Measurements from ENCODE around the gene PROSER2.

The PROSER2 gene

DNA sequence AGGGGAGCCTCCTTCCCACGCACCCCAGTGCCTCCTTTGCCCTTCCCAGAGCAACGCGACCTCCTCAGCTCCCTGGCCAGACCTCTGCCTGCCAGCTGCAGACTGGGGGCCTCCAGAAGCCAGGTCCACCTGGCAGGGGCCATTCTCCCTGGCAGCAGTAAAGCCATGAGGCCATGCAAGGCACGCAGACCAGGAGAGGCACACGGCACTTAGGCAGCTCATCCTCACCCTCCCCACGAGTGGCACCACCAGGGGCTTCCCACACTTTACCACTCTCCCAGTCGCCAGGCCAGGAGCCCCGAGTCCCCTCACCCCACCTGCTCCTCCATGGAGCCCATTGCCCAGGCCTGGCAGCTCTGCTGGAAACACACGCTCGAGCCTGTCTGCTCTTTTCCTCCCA is 85.4 kb downstream of the PROSER2 start:
- no peak for DNase-seq (ENCODE audit: low spot score)

DNA sequence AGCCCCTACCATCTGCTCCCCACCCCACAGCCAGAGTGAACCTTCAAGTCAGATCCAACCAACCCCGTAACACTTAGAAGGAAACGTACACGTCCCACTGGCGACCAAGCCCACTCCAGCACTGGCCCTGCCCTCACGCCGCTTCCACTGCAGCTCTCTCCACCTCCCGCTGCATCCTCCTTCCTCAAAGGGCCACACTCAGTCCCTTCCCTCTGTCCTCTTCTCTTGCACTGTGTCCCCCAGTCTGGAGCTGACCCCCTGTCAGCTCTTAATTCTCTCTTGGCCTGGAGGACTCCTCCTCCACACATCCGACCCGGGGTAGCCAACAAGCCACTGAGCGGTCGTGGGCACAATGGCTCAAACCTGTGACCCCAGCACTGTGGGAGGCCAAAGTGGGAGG is 85.8 kb downstream of the PROSER2 start:
- DNase-seq (ENCODE audit: low spot score): no peak

DNA sequence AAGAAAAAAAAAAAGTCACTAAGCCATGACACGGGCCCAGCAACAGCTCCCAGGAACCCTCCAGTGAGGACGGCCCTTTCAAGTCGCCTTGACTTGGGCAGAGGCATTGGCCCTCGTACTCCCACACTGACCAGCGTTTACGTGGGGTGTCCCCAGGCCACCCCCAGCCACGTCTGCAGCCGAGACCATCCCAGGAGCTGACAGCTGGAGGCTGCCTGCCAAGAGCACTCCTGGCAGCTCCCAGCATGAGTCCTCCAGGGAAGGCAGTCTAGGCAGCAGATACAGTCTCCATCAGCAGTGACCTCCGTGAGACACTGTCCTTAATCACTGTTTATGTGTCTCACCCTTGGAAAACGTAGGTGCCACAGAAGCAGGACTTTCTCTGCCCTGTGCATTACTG is 86.5 kb downstream of the PROSER2 start:
- no peak for DNase-seq (ENCODE audit: low spot score)

DNA sequence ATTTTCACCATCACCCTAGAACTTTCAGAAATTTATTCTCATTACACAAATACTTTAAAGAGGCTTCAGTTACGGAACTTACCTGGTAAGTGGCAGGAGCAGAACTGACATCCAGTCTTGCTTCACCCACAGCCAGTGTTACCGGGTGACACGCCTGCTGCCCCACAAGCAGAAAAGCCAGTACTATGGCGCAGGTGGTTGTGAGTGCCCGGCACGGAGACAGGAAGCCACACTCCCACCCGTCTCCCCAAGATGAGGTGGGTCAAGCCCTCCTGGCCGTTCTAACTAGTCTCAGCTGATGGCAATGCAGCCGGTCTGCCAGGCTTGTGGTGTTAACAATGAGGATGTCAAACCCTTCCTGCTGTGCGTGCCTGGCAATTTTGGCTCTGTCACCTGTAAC is 86.9 kb downstream of the PROSER2 start:
- DNase-seq (ENCODE audit: low spot score): no peak

DNA sequence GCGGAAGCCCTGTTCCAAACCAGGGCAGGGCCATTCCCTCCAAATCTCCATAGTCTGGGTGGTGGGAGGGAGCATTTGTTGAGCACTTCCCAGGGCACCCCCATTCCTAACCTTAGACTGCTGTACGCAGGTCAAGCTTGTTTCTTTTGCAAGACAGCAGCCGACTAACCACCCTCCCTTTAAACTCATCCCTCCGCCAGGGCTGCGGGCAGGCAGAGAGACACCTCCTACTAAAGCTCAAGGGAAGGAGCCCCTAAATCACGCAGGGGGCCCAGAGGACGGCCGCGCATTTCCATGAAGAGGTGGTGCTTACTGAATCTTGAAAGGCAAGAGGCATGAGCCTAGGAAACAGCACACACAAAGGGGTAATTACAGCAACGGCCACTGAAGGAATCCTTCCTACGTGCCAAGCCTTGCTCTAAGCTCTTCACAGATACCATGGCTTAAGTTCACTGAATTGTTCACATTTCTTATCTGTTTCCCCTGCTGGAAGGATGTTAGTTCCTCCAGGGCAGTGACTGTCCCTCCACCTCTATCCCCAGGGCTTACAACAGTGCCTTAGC is 90.0 kb downstream of the PROSER2 start:
- no peak for DNase-seq (ENCODE audit: low spot score)

DNA sequence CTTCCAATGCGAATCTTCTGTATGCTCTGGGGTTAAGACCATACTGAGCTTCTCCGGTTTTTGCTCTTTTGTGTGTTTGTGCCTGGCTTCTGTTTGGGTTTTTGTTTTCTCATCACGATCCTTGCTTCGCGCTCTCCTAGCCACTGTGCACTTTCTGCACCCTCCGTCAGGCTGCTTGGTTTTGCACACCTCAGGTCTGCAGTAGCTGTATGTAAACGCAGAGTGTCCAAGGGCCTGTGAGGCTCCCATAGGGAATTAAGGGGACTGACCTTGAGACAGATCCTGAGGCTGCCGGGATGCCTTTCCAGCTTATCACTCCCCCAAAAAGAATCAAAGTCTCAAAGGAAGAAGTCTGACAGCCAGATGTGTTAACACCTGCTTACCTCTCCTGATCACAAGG is 95.2 kb downstream of the PROSER2 start:
- no peak for DNase-seq (ENCODE audit: low spot score)

DNA sequence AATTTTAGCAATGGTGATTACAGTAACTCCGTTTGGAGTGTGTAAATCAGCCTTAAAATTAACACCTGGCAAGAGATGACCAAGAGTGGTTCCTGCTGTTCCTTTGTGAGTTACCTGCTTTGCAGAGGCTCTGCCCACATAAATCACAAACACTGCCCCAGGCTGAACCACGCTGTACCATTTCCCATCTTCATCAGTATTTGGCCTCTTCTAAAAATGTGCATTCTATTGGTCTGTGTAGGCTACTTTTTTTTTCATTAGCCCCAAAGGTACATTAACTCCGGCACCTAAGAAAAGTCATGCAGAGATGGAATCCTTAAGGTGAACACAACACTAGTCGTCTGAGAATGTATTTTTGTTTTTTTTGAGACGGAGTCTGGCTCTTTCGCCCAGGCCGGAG is 96.1 kb downstream of the PROSER2 start:
- no peak for DNase-seq (ENCODE audit: low spot score)

Measured in AG08396 (cell line).